Smooth muscle cell (in vitro differentiated cells): ENCODE measurements around the gene PEX26. TPM values are rescaled to one million over a fixed set of nuclear protein-coding genes. Genes with fewer than 3 reads are reported as not detected.
"Not testable (repeated sequence)": the region's sequence is repeated elsewhere in the genome, so short reads cannot be mapped to it uniquely, and the experiment has no call there.

Experiments
- DNase-seq: peaks from one replicate; lab custom pipeline; 2025; ENCODE audit not compliant: unreplicated experiment; lab: John Stamatoyannopoulos, UW
- H2AFZ ChIP-seq: fragments of 200-600 bp; sonication (generic); 2 replicates; pipeline ENCODE4 v1.6.0; 2016; ENCODE audit warnings: antibody characterized with exemption, low read depth, mild to moderate bottlenecking
- H3F3A ChIP-seq: fragments of 200-600 bp; sonication (generic); 2 replicates; pipeline ENCODE4 v1.6.0; 2017; ENCODE audit warnings: antibody characterized with exemption, low read depth
- H3K27ac ChIP-seq: fragments of 200-600 bp; sonication (generic); 2 replicates; pipeline ENCODE4 v1.5.1; 2016; ENCODE audit warnings: low read depth, mild to moderate bottlenecking
- H3K27me3 ChIP-seq: fragments of 200-600 bp; sonication (generic); 2 replicates; pipeline ENCODE4 v1.6.1; 2016; ENCODE audit warnings: low read depth, mild to moderate bottlenecking
- H3K36me3 ChIP-seq: fragments of 200-600 bp; sonication (generic); 2 replicates; pipeline ENCODE4 v1.5.1; 2016; ENCODE audit warnings: low read depth
- H3K4me1 ChIP-seq: fragments of 200-600 bp; sonication (generic); 2 replicates; pipeline ENCODE4 v1.5.1; 2016; ENCODE audit warnings: low read depth
- H3K4me2 ChIP-seq: fragments of 200-600 bp; sonication (generic); 2 replicates; pipeline ENCODE4 v1.6.0; 2016; ENCODE audit warnings: mild to moderate bottlenecking
- H3K4me3 ChIP-seq: fragments of 200-600 bp; sonication (generic); 2 replicates; pipeline ENCODE4 v1.5.1; 2016; ENCODE audit warnings: mild to moderate bottlenecking
- H3K79me2 ChIP-seq: fragments of 200-600 bp; sonication (generic); 2 replicates; pipeline ENCODE4 v1.6.0; 2016; ENCODE audit warnings: low read depth, mild to moderate bottlenecking
- H3K9ac ChIP-seq: fragments of 200-600 bp; sonication (generic); 2 replicates; pipeline ENCODE4 v1.6.0; 2016; ENCODE audit warnings: low read depth
- H3K9me3 ChIP-seq: fragments of 200-600 bp; sonication (generic); replicated peaks from 2 replicates; pipeline ENCODE4 v1.5.1; 2016; ENCODE audit warnings: low read depth
- H4K20me1 ChIP-seq: fragments of 200-600 bp; sonication (generic); 2 replicates; pipeline ENCODE4 v1.6.0; 2016; ENCODE audit warnings: low read depth
- CTCF ChIP-seq: fragments of 200-600 bp; sonication (generic); IDR thresholded peaks from 2 replicates; pipeline ENCODE4 v1.5.1; 2017; ENCODE audit warnings: borderline replicate concordance, mild to moderate bottlenecking, antibody characterized with exemption; ENCODE audit not compliant: insufficient read depth, poor library complexity, severe bottlenecking
- WGBS: methylation state at CpG from one replicate; pipeline ENCODE4 v1.1.7; 2016; ENCODE audit warnings: low lambda C conversion rate; 5-methylcytosine and 5-hydroxymethylcytosine counted together
- polyA plus RNA-seq: library from polyadenylated mRNA; unstranded; fragments of >200 nt; fragmentation: Nextera tagmentation; extraction: Ambion mirVana; gene quantifications from 2 replicates; pipeline ENCODE4 v1.2.1, GENCODE V29; 2016
- total RNA-seq: library from RNA; depleted of rRNA; stranded (reverse); fragments of >200 nt; gene quantifications from 2 replicates; pipeline ENCODE4 v1.2.3, GENCODE V29; 2014

Gene PEX26
- total and polyA plus RNA-seq, 2 experiments from 2014 or later, result 4.3 to 15.3 TPM

- H3K9ac ChIP-seq, result no peak overlapping the region
- DNase-seq, result no peak
- H4K20me1 ChIP-seq, result no peaks in the 10 kb centered on the region
- no peak overlapping the region for H2AFZ ChIP-seq
- no peaks in the 10 kb centered on the region for H3K79me2 ChIP-seq
- H3K27me3 ChIP-seq, result no peaks in the 10 kb centered on the region
- peak overlapping the region; percentile 40 for H3K27ac ChIP-seq
- H3K4me2 ChIP-seq, result no peak overlapping the region
- peak; percentile 50 for TF ChIP-seq CTCF
- H3K9me3 ChIP-seq, result no peaks in the 10 kb centered on the region
- WGBS, result 72% methylated on average over 14 of the region's 14 CpGs
- no peaks in the 10 kb centered on the region for H3K36me3 ChIP-seq
- H3F3A ChIP-seq, result no peaks in the 10 kb centered on the region
- H3K4me1 ChIP-seq, result no peaks in the 10 kb centered on the region
- H3K4me3 ChIP-seq, result no peak overlapping the region
These were observed 7.1 kb upstream of the PEX26 start for GRCh38 chr22:18070556-18071306.

- not testable (repeated sequence) for H3K9ac ChIP-seq, H3K4me1 ChIP-seq, H3K27me3 ChIP-seq, H3K4me3 ChIP-seq, DNase-seq, H4K20me1 ChIP-seq, H3K4me2 ChIP-seq, H3K27ac ChIP-seq, H2AFZ ChIP-seq, H3K36me3 ChIP-seq, H3F3A ChIP-seq, H3K9me3 ChIP-seq, H3K79me2 ChIP-seq
- 95% methylated on average over 7 of the region's 7 CpGs for WGBS
These were observed 6.4 kb upstream of the PEX26 start for GRCh38 chr22:18071307-18071967.

GRCh38 chr22:18071968-18072310 lies 5.9 kb upstream of the PEX26 start:
- Histone ChIP-seq H3K36me3 (no peaks in the 10 kb centered on the region), H2AFZ (no peak overlapping the region), H3K4me3 (no peak overlapping the region), H3K4me1 (peaks cover 2% of the 10 kb centered on the region), H3K9me3 (no peaks in the 10 kb centered on the region), H3K27ac (no peak overlapping the region), H3F3A (no peaks in the 10 kb centered on the region), H3K4me2 (no peak overlapping the region), H3K9ac (no peak overlapping the region), H3K27me3 (no peaks in the 10 kb centered on the region), H4K20me1 (no peaks in the 10 kb centered on the region), H3K79me2 (no peaks in the 10 kb centered on the region)
- 81% methylated on average over 1 of the region's 1 CpG for WGBS
- no peak for TF ChIP-seq CTCF
- DNase-seq, result no peak

GRCh38 chr22:18073467-18073866 lies 4.3 kb upstream of the PEX26 start:
- no peak overlapping the region for H3K27ac ChIP-seq
- H4K20me1 ChIP-seq, result no peaks in the 10 kb centered on the region
- H3K79me2 ChIP-seq, result peaks cover 5% of the 10 kb centered on the region
- no peaks in the 10 kb centered on the region for H3K9me3 ChIP-seq
- H2AFZ ChIP-seq, result no peak overlapping the region
- no peak overlapping the region for H3K4me2 ChIP-seq
- no peak overlapping the region for H3K4me3 ChIP-seq
- H3K27me3 ChIP-seq, result no peaks in the 10 kb centered on the region
- H3F3A ChIP-seq, result no peaks in the 10 kb centered on the region
- peaks cover 5% of the 10 kb centered on the region for H3K4me1 ChIP-seq
- DNase-seq, result no peak
- TF ChIP-seq CTCF, result no peak
- H3K36me3 ChIP-seq, result no peaks in the 10 kb centered on the region
- 93% methylated on average over 2 of the region's 2 CpGs for WGBS
- no peak overlapping the region for H3K9ac ChIP-seq

- DNase-seq, H3K36me3 ChIP-seq, H3K4me2 ChIP-seq, H4K20me1 ChIP-seq, H3K9ac ChIP-seq, H3K27me3 ChIP-seq, H3K9me3 ChIP-seq, H3F3A ChIP-seq, H3K4me3 ChIP-seq, H3K79me2 ChIP-seq, H3K4me1 ChIP-seq, H2AFZ ChIP-seq, H3K27ac ChIP-seq: not testable (repeated sequence)
- WGBS, result 89% methylated on average over 4 of the region's 4 CpGs
These were observed 3.9 kb upstream of the PEX26 start for GRCh38 chr22:18073927-18074326.
